BE2C (cell line): ENCODE results near the gene DMXL2.

ENCODE experiments used
- DNase-seq: peaks from one replicate; pipeline ENCODE4 v3.0.0-alpha.2; 2020
- H3K27me3 ChIP-seq: fragments of 250-450 bp; sonication (Bioruptor Pico); 2 replicates; pipeline ENCODE4 v1.5.1; 2020; ENCODE audit warnings: mild to moderate bottlenecking
- H3K36me3 ChIP-seq: fragments of 250-450 bp; sonication (Bioruptor Pico); 2 replicates; pipeline ENCODE4 v1.5.1; 2020; ENCODE audit warnings: mild to moderate bottlenecking
- H3K4me1 ChIP-seq: fragments of 250-450 bp; sonication (Bioruptor Pico); 2 replicates; pipeline ENCODE4 v1.5.1; 2020
- H3K4me3 ChIP-seq: 2 replicates; pipeline ENCODE4 v1.5.1; 2011; ENCODE audit warnings: low read depth, low read length
- H3K9me3 ChIP-seq: fragments of 250-450 bp; sonication (Bioruptor Pico); 2 replicates; pipeline ENCODE4 v1.5.1; 2020
- TF ChIP-seq, protein P1 (sequence below): IDR thresholded peaks from 2 replicates; pipeline ENCODE4 v1.5.1; 2012; ENCODE audit warnings: mild to moderate bottlenecking, low read depth, low read length

DMXL2 gene

DNA sequence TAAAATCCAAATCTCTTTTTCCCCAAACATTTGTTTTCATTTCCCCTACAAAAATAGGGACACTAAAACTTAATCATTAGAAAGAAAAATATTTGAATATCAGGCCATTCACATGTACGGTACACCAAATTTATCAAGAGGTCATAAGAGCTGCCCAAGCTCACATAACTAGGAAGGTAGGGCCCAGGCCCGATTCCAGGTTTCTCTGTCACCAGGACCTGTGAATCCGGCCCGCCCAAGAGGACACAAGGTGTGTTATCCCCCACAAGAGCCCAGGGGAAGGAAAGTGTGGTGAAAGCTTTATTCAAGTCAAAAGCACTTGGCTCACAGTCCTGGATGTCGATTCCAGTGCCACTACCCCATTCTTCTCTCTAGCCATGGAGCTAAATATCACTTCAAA is 130.6 kb downstream of the DMXL2 start:
- TF ChIP-seq, protein P1, sequence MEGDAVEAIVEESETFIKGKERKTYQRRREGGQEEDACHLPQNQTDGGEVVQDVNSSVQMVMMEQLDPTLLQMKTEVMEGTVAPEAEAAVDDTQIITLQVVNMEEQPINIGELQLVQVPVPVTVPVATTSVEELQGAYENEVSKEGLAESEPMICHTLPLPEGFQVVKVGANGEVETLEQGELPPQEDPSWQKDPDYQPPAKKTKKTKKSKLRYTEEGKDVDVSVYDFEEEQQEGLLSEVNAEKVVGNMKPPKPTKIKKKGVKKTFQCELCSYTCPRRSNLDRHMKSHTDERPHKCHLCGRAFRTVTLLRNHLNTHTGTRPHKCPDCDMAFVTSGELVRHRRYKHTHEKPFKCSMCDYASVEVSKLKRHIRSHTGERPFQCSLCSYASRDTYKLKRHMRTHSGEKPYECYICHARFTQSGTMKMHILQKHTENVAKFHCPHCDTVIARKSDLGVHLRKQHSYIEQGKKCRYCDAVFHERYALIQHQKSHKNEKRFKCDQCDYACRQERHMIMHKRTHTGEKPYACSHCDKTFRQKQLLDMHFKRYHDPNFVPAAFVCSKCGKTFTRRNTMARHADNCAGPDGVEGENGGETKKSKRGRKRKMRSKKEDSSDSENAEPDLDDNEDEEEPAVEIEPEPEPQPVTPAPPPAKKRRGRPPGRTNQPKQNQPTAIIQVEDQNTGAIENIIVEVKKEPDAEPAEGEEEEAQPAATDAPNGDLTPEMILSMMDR: no peak
- no peaks in the 10 kb centered on the region; the same call in none of the 2 replicates for H3K4me1 ChIP-seq
- H3K9me3 ChIP-seq: no peaks in the 10 kb centered on the region
- no peak overlapping the region for H3K4me3 ChIP-seq
- H3K27me3 ChIP-seq: no peaks in the 10 kb centered on the region
- no peak for DNase-seq
- peaks cover 40% of the 10 kb centered on the region for H3K36me3 ChIP-seq

DNA sequence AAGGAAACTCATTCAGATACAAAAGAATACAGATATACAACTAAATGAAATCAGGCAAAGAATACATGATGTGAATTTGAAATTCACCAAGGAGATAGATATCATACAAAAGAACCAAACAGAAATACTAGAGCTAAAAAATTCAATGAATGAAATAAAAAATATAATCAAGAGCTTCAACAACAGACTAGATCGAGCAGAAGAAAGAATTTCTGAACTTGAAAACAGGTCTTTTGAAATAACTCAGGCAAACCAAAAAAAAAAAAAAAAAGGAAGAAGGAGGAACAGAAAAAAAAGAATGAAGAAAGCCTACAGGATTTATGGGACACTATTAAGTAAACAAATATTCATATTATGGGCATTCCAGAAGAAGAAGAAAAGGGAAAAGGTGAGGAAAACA is 137.8 kb downstream of the DMXL2 start:
- H3K36me3 ChIP-seq: peaks cover 53% of the 10 kb centered on the region
- no peaks in the 10 kb centered on the region; the same call in none of the 2 replicates for H3K9me3 ChIP-seq
- no peaks in the 10 kb centered on the region for H3K4me1 ChIP-seq
- TF ChIP-seq, protein P1: no peak
- no peak for DNase-seq
- H3K27me3 ChIP-seq: no peaks in the 10 kb centered on the region
- H3K4me3 ChIP-seq: no peak overlapping the region

DNA sequence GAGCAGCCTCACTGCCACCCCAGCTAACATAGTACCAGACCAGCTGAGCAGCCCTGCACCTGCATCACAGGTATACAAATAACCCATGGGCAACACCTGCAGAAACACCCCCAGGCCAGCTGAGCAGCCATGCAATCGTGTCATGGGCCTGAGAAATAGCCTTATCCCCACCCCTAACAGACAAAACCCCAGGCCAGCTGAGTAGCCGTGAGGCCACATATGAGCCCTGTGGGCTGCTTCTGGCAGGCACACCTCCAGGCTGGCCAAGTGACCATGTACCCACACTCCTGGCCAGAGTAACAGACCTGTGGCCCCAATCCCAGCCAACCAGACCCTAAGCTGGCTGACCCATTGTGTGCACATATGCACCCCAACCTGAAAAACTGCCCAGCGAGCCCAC is 138.6 kb downstream of the DMXL2 start:
- Histone ChIP-seq H3K4me1 (no peaks in the 10 kb centered on the region), H3K36me3 (peaks cover 58% of the 10 kb centered on the region), H3K9me3 (no peaks in the 10 kb centered on the region; the same call in none of the 2 replicates), H3K27me3 (no peaks in the 10 kb centered on the region), H3K4me3 (no peak overlapping the region)
- no peak for DNase-seq
- TF ChIP-seq, protein P1: no peak

DNA sequence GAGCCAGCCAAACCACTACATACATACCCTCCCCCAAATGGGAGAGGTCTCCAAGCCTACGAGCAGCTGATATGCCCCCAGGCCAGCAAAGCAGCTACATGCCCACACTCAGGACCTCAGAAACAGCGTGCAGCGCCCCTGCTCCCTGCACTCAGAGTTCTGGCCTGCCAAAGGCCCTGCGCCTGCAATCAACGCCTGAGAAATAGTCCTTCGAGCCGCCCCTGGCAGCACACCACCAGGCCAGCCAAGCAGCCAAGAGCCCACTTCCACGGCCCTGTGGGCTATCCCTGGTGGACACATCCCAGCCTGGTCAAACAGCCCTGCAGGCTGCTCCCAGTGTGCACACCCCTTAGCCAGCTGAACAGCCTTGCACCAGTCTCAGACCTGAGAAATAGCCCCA is 139.1 kb downstream of the DMXL2 start:
- TF ChIP-seq, protein P1: no peak
- Histone ChIP-seq H3K36me3 (peaks cover 53% of the 10 kb centered on the region), H3K9me3 (no peaks in the 10 kb centered on the region; the same call in none of the 2 replicates), H3K27me3 (no peaks in the 10 kb centered on the region), H3K4me1 (no peaks in the 10 kb centered on the region), H3K4me3 (no peak overlapping the region)
- no peak for DNase-seq

DNA sequence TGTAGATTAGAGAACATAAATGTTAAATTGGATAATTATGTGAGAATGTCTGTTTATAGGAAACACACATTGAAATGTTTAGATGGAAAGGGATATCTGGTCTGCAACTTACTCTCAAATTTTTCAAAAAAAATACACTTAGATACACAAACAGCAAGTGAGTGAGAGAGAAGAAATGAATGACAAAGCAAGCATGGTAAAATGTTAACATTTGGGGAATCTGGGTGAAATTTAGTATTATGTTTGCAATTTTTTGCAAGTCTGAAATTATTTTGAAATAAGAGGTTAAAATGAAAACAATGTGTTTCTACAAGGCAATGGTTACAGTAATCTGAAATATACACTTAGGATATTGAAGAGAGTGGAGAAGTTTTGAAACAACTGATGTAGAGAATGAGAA is 146.8 kb downstream of the DMXL2 start:
- Histone ChIP-seq H3K27me3 (no peaks in the 10 kb centered on the region), H3K9me3 (no peaks in the 10 kb centered on the region), H3K4me1 (no peaks in the 10 kb centered on the region; the same call in 1 of the 2 replicates), H3K36me3 (peaks cover 42% of the 10 kb centered on the region), H3K4me3 (no peak overlapping the region)
- no peak for DNase-seq
- TF ChIP-seq, protein P1: no peak

DNA sequence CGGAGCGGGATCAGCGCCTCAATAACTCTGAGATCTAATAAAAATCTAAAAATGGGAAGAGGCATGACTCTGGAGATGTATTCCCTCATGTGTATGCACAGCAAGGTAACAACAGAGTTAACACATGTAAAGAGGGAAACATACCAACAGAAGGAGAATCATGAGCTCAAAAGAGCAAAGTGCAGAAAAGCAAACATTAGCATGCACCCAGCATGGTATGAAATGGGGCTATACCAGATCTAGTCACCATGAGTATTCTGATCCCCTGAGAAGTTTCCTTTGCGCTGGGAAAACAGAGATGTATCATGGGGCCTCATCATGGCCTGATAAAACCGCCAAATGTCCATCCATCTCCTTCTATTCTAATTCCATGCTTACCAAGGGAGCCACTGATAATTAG is 152.1 kb downstream of the DMXL2 start:
- H3K9me3 ChIP-seq: no peaks in the 10 kb centered on the region
- TF ChIP-seq, protein P1: no peak
- no peaks in the 10 kb centered on the region for H3K4me1 ChIP-seq
- no peaks in the 10 kb centered on the region for H3K27me3 ChIP-seq
- peaks cover 34% of the 10 kb centered on the region for H3K36me3 ChIP-seq
- no peak for DNase-seq
- H3K4me3 ChIP-seq: no peak overlapping the region
